GM19043 (cell line): ENCODE results near the gene NAGLU.

ENCODE experiments used
- ATAC-seq: cut with Tn5 transposase; IDR thresholded peaks from one replicate; pipeline ENCODE4 v1.9.1; 2021; ENCODE audit warnings: low read depth; ENCODE audit not compliant: unreplicated experiment

The NAGLU gene

DNA sequence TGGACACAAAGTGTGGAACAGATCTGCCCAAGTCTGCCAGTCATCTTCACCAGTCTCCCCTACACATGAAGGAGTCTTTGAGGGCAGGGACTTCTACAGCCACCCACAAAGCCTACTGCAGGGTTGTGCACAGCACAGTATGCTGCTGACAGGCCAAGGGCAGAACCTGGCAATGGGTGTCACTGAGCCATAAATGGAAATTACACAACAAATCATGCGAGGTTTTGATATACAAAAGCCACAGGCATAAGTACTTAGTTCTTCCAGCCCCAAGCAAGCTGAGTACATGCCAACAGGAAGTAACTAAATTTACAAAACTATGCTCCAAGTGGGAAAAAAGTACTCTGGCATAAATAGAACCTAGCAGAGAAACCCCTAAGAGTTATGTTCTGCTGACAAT, 49.3 kb downstream of the NAGLU start:
- ATAC-seq, result no peak

DNA sequence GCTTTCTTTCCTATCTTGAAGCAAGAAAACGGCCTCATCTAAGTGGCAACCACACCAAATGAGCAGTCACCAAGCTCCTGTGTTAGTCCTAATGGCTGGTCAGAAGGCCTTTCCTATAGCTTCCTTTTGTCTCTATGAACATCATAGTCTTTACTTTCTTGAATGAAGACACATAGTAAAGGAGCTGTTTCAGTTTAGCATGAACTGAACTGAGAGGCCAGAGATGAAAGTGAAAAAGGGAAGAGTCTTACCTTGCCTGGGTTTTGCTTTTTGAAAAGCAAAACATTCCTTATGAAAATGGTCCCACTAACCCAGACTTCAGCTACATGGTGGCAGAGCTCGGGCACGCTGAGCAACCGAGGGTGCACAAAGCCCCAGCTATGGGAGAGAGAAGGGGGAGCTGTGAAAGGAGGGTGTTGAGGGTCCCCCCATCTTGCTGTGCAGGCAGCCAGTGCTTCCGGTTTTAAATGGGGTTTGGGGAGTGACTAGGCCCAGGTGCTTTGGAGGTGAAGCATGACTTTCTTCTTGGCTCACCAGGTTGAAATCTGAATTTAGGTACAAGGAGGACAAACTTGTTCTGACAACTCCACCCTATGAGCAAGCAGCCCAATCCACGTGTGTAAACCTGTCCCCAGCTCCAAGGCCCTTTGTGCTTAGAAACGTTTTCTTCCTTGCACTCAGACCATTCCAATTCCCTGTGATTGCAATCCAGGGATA, 50.6 kb downstream of the NAGLU start:
- no peak for ATAC-seq

DNA sequence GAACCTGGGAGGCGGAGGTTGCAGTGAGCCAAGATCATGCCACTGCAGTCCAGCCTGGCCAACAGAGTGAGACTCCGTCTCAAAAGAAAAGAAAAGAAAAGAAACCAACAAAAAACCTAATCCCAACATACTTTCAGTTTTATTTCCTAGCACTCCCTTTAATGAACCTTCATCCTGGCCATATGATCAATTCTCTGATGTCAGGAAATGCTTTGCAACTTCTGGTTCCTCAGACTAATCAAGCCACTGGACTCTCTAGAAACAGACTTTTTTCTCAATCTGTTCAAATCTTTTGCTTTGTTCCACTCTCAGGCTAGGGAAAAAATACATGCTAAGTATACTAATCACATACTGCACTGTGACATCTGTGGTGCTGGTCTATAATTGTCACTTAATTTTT, 54.8 kb downstream of the NAGLU start:
- ATAC-seq, result no peak

DNA sequence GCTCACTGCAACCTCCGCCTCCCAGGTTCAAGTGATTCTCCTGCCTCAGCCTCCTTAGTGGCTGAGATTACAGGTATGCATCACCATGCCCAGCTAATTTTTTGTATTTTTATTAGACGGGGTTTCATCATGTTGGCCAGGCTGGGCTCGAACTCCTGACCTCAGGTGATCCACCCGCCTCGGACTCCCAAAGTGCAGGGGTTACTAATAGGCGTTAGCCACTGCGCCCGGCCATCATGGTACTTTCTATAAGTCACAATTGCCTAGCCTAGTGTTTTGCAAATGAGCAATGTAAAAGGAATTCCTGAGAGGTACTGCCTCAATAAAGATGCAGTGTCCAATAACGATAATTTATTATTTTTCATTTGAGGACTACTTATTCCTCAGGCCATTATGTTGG, 55.4 kb downstream of the NAGLU start:
- ATAC-seq, result no peak
